WI38 (cell line): ENCODE measurements around the gene FGGY.

Experiments used
- H3K4me3 ChIP-seq: 2 replicates; pipeline ENCODE4 v1.5.1; 2011; ENCODE audit warnings: low read depth, mild to moderate bottlenecking, control low read depth, low read length
- TF ChIP-seq, protein P1 (sequence below): IDR thresholded peaks from 2 replicates; pipeline ENCODE4 v1.5.1; 2012; ENCODE audit warnings: low read depth, mild to moderate bottlenecking, control low read depth, low read length

The FGGY gene

GRCh38 chr1:59438058-59438560 is 141.2 kb downstream of the FGGY start:
- no peak overlapping the region for H3K4me3 ChIP-seq
- TF ChIP-seq, protein P1, sequence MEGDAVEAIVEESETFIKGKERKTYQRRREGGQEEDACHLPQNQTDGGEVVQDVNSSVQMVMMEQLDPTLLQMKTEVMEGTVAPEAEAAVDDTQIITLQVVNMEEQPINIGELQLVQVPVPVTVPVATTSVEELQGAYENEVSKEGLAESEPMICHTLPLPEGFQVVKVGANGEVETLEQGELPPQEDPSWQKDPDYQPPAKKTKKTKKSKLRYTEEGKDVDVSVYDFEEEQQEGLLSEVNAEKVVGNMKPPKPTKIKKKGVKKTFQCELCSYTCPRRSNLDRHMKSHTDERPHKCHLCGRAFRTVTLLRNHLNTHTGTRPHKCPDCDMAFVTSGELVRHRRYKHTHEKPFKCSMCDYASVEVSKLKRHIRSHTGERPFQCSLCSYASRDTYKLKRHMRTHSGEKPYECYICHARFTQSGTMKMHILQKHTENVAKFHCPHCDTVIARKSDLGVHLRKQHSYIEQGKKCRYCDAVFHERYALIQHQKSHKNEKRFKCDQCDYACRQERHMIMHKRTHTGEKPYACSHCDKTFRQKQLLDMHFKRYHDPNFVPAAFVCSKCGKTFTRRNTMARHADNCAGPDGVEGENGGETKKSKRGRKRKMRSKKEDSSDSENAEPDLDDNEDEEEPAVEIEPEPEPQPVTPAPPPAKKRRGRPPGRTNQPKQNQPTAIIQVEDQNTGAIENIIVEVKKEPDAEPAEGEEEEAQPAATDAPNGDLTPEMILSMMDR = no peak

GRCh38 chr1:59442492-59442891 is 145.6 kb downstream of the FGGY start:
- TF ChIP-seq, protein P1 = no peak
- H3K4me3 ChIP-seq = no peak overlapping the region

DNA sequence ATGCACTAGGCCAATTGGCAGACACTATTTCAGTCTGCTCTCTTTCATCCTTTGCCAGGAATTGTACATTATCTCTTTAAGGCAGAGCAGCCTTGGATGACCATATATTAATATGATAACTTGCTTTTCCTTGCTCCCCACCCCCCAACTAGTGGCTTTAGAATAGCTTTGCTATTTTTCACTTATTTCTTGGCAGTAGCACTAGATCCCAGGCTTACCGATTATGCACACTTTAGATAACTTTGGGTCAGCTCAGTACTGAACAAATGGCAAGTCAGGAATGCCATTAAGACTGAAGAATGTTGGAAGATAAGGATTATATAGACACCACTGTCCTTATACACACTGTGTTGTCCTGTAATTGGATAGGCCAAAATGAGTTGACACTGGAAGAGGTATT is 146.4 kb downstream of the FGGY start:
- H3K4me3 ChIP-seq = no peak overlapping the region
- TF ChIP-seq, protein P1 = no peak

DNA sequence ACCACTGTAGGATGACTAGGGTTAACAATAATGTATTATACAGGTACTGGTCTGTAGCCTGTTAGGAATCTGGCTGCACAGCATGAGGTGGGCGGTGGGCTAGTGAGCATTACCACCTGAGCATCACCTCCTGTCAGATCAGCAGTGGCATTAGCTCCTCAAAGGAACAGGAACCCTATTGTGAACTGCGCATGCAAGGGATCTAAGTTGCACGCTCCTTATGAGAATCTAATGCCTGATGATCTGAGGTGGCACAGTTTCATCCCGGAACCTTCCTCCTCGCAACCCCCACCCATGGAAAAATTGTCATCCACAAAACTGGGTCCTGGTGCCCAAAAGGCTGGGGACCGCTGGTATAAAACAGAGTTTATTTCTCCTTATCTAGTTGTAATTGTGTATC is 147.6 kb downstream of the FGGY start:
- TF ChIP-seq, protein P1 = no peak
- no peak overlapping the region for H3K4me3 ChIP-seq

GRCh38 chr1:59445040-59445439 is 148.1 kb downstream of the FGGY start:
- H3K4me3 ChIP-seq = no peak overlapping the region
- TF ChIP-seq, protein P1 = no peak

DNA sequence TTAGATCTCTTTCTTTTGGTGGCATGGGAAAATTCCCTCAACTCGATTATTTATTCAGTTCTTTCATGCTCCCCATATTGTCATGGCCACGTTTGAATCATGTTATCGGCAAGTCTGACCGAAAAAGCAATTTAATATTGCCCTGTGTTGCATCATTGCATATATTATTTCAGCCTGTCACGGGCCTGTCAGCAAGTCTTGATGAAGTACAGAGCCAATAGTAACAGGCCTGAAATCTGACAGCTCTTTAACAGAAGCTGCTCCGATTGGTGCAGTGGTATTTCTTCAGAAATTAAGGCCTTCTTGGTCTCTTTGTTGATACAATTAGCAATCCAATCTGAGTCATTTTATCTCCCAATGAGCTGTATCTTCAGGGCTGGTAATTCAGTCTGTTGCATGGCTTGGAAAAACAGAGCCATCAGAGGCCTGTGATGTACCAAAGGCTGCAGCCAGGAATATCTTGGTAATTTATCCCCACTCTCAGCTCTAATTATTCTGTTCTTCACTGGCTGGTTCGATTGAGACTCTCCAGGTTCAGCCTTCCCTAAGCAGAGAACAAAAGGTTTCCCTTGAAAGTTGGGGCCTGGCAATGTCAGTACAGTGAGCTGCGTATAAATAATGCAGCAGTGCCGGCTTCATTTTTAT is 149.5 kb downstream of the FGGY start:
- TF ChIP-seq, protein P1 = no peak
- H3K4me3 ChIP-seq = no peak overlapping the region

DNA sequence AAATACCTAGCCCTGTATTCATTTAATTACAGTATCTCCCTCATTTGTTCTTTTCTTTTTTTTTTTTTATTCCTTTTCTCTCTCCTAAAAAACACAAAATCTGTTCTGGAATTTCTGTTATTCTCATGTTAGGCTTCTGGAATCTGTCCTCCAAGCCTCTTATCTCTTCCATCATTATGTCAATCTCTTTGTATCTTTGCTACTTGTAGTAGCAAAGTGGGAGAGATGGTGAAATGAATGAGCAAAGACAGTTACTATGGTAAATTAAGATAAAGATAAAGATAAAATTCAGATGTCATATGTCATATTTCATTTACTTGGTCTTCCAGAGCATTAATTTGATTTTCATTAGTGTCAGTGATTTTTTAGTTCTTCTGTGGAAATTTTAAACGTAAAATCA is 155.1 kb downstream of the FGGY start:
- TF ChIP-seq, protein P1 = no peak

More for the DNA sequence above, 155.1 kb downstream of the FGGY start:
- H3K4me3 ChIP-seq = no peak overlapping the region
